H1 (cell line): ENCODE measurements around the gene CHN2. TPM values are rescaled to one million over a fixed set of nuclear protein-coding genes. Genes with fewer than 3 reads are reported as not detected.

ENCODE experiments used
- SIN3A ChIP-seq, 2 experiments: IDR thresholded peaks in 1 of 2; conservative IDR thresholded peaks in 1 of 2; 2 replicates each; pipeline ENCODE4 v1.6.1; 2011 to 2012; ENCODE audit warnings: low read length in 2 of 2, improper control_type of control experiment in 1 of 2, low read depth in 1 of 2, mild to moderate bottlenecking in 1 of 2
- polyA plus RNA-seq, 7 experiments: library from polyadenylated mRNA; depleted of rRNA in 3 of 7; stranded (reverse) in 5 of 7; unstranded in 2 of 7; fragments of >200 nt in 5 of 7; fragments of 200-250 nt in 2 of 7; gene quantifications; 1 replicate in 5 of 7; 2 replicates in 1 of 7; 4 replicates in 1 of 7; pipeline versions ENCODE4 v1.2.1 to v1.2.3, GENCODE V29; 2011 to 2013; ENCODE audit warnings: missing spikeins in 2 of 7, mixed read lengths in 2 of 7
- total RNA-seq: library from RNA; stranded (reverse); fragmentation: NEBNext Ultra II Directional; extraction: Animal tissue kit (Norgen Biotek cat#: 25700); gene quantifications from 2 replicates; pipeline ENCODE4 v1.2.1, GENCODE V29; 2021

CHN2 gene
- total and polyA plus RNA-seq, 2 of the 8 experiments (the other 6 are each of a cell fraction or from before 2014, with no cell fraction given): 2.9 to 4.8 TPM

DNA sequence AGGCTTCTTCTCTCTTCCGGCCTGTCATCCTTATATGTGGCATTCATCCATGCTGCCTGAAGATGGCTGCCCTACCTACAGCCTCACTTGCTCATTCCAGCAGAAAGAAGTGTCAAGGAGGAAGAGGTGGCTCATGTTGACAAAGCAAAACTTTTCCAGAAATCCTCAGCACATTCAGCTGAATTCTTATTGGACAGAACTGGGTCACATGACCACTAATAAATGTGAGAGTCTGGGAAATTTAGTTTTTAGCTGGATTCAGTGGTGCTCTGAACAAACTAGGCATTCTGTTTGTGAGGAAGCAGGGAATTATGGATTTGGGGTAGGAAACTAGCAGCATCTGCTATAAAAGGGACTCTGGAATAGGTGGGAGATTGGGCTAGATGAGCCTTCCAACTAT, 58.6 kb downstream of the CHN2 start (continued):
- no peak for TF ChIP-seq SIN3A (conservative IDR thresholded peaks at IDR 0.05 in 1 of 2, IDR thresholded peaks at IDR 0.05 in 1 of 2; ENCODE audit: low read depth in 1 of 2, low read length in 2 of 2)
- TF ChIP-seq, all 59 proteins: peak for 0
